Inflammatory macrophage treated with lipopolysaccharide for 1 hour (primary cell): Measurements from ENCODE around the gene IKBKE.

Experiments
- DNase-seq, 2 donors: peaks; one replicate each; pipeline ENCODE4 v3.0.0-alpha.2; 2020 to 2022

IKBKE gene

DNA sequence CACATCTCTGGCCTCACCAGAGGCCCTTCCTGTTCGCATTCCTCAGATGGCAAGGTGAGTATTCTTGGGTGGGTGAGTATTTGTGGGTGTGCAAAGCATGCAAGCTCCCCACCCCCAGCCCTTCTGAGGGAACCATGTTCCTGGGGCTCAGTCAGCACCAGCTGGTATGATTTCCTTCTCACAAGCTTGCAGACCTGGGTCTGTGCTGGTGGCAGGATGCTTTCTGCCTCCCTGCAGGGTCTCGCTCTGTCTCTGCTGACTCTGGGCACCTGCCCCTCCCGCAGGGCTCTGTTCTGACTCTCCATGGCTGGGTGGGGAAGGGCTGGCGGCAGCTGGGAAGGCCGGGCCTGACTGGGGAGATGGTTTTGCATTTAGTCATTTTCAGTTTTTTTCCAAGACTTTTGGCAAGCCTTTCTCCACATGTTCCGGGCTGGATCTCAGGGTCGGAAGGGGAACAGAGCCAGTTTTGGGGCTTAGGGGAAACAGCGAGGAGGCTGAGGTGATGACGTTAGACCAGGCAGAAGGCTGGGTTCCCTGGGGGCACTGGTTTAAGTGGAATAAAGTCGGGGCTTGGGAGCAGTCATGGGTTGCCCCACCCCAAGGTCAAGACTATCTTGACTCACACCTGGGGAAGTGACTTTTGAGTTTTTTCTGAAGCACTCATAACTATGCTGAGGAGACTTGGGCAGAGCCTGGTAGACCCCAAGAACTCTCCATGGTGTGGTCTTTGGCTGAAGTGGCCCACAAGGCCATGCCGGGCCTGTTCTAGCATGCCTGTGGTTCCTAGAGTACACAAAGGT is 43.2 kb downstream of the IKBKE start:
- no peak for DNase-seq

DNA sequence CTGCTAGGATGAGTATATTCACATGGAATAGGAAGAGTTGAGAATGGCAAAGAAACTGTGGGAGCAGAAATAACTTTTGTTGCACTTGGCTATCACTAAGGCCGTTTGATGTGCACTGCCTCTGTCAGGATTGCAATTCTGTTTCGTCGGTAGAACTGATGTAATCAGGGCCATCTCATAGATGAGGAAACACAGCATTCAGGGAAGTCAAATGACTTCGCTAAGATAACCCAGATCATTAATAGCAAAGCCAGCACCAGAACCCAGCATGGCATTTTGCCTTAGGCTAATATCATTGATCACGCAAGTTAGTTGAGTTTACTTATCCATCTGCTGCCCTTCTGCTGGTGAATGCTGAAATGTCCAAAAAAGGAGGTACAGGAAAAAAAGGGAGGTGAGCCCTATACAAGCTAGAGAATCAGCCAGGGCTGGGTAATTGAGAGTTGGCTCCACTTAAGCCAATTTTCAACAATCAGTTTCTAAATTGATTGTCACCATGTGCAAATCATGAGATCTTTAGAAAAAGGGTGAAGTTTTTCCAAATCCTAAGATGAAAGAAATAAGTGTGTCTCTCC is 44.6 kb downstream of the IKBKE start:
- DNase-seq: peak; percentile 76 to 80

DNA sequence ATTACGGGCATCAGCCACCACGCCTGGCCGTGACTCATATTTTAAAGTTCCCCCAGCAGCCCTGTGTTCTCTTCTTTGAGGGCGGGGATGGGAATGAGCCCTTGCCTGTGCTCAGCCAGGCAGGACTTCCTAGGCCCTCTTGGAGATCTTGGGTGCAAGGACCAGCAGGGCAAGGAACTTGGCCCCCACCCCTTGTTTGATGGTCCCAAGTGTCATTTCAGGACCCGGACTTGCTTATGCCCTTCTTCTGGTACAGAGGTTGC is 46.4 kb downstream of the IKBKE start:
- DNase-seq: peak; percentile 59 to 64

DNA sequence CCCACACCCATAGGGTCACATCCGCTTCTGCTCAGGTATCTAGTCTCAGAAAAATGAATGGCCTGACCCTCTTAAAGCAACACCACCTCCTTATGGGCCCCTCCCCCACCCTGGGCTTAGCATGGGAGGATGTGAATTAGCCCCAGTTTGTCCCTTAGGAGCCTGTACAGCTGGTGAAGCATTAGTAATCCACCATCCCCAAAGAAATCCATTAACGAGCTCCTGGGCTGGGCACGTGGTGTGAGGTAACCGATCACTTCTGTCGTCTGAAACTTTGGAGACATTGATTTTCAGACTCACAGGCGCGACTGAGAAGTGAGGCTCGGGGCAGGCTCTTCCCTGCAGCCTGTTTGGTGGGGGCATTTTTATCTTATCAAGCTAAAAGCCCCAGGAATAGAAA is 47.5 kb downstream of the IKBKE start:
- DNase-seq: no peak

DNA sequence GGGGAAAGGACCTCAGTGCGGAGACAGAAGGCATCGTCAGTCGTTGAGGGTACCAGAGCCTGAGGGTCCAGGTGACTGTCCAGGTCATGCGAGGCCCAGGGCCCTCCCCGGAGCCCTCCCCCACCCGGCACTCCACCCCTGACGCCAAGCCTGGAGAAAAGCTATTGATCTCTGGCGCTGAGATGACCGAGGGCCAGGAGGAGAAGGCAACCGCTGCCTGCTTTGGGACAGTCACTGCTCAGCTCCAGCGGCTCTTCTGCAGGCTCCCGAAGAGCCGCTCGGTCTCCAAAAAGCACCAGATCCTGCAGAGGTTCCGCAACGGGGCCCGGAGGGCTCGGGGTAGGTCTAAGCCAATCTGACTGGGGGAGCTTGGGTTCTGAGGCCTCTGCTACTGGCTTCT is 47.9 kb downstream of the IKBKE start:
- DNase-seq: no peak

DNA sequence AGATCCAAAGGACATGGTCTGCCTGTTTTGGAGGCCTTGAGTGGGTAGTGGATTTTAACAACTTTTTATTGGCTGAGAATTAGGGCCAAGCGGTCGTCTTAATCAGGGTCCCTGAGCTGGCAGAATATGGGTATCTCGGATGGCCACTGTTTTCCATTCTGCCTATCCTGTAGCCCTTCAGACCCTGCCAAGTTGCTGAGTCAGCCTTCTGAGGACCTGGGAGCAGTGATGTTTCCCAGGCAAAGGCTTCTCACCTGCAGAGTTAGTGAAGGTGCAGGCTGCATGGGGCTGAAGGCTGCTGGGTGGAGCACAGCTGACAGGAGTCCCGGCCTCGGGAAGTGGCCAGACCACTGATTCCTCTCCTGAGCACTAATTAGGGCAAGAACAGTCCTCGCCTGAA is 48.5 kb downstream of the IKBKE start:
- DNase-seq: no peak

DNA sequence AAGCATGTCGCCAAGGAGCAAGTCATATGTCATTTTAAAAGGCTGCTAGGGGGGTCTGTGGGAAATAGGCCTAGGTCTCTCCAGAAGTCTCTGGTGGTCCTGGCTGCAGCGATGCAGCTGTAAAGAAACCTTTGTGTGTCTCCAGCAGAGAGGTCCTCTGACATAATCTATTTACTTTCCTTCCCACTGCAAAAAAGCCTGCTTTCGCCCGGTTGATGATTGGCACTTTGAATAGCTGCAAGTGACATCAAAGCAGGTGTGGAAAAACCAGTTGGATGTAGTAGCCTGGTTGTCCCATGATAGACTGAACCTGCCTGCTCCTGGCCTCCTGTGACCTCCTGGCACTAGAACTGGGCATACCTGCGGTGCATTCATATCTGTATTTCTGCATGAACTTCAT is 50.9 kb downstream of the IKBKE start:
- DNase-seq: no peak

DNA sequence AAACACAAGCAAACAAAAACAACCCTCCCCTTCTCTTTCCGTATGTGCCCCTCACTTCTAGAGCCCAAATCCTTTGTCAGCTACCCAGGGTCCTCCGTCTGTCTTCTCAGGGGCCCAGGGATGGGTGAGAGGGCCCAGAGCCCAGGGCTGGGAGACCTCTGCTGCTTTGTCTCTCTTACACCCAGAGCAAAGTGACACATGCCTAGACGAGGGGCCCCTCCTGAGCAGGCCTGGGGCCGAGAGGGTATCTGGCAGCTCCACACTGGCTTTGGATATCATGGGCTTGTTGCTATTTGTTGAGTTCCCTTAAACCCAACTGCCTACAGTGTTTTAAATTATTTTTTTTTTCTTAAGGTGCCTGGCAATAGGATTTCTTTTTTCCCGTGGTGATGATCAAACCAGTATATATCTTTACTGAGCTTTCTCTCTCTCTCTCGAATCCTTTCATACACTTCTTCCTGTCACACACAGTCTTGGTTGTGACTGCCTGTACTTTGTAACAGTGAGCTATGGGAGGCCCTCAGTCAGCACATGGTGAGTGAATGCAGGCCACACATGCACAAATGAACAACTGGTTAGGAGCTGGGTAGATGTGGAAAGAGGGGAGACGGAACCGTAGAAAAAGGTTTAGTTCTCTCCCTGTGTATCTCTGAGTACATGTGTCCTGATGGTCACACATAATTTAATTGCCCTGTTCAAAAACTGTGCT is 51.6 kb downstream of the IKBKE start:
- DNase-seq: no peak

DNA sequence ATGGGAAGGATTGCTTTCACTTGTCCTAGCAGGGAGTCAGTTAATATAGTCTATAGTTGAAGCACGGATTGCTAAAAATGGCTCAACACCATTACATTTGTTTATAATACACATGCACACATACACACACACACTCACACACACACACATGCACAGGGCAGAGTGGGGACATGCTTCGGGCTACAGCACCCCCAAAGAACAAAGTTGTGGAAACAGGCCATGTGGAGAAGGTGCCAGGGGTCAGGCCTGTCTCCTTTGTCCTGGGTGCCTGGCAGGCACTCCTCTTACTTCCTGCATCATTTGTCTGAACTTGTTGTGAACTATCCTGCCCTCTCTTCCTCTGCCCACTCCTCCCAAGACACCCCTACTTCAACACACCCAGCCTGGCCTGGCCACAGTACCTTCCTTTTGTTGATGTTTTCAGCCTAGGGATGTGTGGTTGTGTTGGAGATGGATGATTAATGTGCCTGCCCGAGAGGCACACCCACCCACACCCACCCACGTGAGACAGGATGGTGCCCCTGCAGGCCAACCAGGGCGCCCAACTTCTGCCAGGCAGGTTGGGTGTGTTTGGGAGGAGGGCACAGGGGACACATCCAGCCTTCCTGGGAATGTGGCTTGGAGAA is 54.6 kb downstream of the IKBKE start:
- no peak for DNase-seq

DNA sequence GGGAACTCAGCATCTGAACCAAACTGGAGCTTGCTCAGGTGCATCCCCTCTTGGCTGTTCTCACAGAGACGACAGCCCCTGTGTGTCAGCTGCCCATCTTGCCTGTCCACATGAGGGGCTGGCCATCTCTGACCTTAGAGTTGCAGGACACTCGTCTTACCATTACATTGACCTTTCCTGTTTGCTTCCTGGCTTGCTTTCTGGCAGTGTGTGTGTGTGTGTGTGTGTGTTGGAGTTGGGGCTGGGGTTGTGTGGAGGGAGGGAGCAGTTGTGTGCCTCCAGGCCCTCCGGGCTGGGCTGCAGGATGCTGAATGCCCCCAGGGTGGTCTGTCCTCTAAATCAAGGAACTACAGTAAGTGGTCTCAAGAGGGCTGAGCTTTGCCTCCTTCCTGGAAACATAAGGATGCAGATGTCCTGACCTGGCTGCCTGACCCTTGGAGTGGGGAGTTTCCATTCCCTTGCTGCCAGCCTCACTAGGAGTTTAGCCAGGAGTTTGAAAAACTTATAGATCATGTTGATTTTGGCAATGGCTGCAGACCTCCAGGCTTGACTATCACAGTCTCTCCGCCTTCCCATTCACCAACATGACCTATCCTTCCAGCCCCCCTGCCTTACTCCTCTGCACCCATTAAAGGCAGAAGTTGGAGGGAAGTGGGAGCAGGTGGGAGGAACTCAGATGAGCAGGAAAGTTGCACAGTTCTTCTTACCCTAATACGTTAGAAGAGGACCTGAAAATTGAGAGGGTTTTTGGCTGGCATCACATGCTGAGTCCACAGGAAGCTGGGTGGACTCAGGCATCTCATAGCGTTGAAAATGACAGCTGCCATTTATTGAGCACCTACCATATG is 56.0 kb downstream of the IKBKE start:
- DNase-seq: no peak

DNA sequence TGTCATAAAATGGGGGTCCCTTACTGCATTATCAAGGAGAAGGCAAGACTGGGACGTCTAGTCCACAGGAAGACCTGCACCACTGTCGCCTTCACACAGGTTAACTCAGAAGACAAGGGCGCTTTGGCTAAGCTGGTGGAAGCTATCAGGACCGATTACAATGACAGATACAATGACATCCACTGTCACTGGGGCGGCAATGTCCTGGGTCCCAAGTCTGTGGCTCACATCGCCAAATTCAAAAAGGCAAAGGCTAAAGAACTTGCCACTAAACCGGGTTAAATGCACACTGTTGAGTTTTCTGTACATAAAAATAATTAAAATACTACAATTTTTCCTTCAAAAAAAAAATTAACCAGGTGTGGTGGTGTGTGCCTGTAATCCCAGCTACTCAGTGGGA is 59.1 kb downstream of the IKBKE start:
- no peak for DNase-seq

DNA sequence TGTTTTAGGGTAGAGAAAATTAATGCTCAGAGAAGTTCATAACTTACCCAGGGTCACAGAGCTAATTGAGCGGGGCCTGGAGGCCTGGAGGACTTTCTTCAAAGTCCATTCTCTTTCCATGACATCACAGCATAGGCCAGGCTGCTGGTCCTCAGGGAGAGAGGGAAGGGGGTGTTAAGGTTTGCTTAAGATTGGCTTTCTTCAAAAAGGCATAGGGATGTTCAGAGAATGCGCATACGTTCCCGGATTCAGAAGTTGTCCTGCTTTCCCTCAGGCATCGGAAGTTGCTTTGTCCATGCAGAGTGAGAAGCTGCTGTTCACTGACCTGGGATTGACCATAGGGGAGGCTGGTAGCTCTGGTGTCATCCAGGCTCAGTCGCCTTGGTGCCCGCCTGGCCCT is 62.1 kb downstream of the IKBKE start:
- no peak for DNase-seq

DNA sequence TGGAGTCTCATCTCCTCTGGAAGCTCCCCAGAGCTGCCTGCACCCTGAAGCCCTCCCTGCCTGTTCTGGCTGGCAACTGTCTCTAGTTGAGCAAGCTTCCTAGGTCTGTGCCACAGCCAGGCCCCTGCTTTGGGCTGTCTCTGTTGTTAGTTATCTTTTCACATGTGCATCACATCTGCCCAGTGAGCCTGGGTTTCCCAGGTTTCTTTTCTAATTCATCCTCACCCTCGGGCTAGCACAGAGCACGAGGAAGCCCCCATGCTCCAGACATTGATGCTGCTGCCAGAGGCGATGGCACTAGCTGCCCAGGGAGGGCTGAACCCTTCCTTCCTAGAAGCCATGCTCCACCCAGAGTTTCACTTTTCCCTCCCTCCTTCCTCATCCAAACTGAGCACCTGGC is 64.3 kb downstream of the IKBKE start:
- no peak for DNase-seq

DNA sequence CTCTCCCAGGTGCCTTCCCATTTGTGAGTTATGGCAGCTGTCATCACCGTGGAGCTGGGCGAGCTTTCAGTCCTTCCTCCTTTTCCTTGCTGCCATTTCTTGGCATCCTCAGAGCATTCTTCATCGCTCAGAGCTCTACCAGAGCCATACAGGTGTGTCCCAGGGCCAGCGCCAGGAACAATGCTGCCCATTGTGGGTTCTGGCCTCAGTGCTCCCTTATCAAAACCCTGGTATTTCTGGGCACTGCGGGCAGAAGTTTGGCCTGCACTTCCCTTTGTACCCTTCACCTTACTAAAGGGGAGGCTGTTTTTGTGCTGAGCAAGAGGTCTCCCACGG is 65.5 kb downstream of the IKBKE start:
- no peak for DNase-seq

DNA sequence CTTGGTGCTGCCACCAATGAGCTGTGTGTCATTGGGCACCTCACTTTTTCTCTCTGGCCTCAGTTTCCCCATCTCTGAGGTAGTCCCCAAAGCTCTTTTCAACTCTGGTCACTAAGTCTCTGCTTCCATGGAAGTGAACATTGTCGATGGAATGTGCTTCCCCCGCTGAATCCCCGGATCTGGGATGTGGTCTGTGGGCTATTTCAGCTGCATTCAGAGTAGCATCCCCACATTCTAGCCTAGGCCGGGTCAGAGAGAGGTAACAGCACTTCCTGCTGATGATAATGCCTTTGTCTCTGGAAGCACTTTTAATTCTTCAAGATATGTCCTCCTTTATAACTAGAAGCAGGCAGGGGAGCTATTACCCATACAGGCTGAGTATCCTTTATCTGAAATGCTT is 66.9 kb downstream of the IKBKE start:
- no peak for DNase-seq

DNA sequence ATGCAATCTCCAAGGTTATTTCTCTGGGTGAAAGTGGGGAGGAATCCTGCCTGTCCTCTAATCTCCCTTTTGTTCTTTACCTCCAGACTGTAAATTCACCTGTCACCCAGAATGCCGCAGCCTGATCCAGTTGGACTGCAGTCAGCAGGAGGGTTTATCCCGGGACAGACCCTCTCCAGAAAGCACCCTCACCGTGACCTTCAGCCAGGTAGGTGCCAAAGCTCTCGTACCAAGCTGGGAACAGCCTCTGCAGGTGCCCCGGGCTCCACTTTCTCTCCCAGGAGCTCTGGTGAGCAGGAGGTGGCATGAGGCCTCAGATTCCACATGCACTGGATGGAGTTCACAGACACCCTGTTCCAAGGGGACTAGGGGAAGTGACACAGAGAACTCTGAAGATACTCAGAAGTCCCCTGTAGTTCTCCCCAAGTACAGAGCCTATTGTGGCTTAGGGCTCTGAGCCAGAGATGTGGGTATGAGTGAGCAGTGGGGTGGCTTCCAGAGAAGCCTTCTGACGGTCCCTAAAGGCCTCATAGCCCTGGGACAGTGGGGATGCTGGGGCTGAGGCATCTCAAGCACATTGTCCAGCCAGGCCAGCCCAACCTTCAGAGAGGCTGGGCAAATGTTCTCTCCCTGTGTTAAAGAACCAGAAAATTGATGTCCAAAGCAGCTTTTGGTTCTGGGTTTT is 68.0 kb downstream of the IKBKE start:
- DNase-seq: no peak

DNA sequence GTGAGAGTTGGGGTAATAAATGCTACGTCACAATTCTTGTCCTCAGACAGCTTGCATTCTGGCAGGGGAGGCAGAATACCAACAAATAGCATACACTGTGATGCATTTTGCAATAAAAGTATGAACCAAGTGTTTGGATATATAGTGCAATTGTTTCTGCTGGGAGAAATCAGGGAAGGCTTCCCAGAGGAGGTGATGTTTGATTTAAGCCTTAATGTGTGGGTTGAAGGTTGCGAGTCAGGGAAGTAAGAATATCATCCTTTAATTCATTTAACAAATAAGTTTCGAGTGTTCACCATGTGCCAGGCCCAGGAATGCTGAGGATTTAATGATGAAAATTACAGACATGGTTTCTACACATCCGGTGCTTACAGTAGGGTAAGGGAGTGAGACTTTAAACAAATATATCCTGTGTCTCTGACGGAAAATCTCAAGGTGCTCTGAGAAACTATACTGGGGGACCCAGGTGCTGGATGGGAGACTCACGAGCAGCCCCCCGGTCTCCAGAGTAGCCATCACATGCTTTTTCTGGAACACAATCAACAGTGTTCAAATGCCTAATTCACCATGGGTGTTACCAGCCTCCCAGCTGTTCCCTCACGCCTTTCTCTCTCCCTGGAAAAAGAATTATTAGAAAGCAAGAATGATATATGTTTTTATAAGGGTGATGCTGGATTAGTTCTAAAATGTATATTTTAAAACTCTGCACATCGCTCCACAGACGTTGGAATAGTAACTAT is 68.8 kb downstream of the IKBKE start:
- DNase-seq: no peak

DNA sequence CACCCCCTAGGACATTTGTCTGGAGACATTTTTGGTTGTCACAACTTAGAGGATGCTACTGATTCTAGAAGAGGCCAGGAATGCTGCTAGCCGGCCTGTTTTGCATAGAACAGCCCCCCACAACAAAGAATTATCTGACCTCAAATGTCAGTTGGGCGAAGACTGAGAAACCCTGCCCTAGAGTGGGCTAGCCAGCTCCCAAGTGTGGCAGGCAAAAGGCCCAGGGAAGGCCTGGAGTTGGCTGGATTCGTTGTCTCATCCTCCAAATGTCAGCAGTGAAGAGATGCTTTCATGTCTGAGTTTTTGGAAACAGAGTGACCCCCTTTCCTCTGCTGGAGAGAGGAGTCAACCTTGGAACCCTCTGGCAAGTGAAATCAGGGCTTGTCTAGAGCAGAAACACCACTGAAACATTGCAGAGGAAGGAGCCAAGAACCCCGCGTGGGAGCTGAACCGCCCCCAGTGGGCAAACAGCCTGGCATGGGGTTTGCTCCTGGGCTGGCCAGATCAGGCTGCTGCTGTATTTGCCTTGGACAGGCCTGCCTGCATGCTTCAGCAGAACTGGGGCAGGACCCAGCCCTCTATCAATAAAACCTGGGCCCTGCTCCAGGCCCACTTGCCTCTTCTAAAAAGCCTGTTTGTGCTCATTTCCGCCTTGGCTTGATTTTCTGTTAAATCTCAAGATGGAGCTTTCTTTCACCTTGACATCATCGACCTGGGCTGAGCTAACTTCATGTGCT is 69.9 kb downstream of the IKBKE start:
- no peak for DNase-seq

DNA sequence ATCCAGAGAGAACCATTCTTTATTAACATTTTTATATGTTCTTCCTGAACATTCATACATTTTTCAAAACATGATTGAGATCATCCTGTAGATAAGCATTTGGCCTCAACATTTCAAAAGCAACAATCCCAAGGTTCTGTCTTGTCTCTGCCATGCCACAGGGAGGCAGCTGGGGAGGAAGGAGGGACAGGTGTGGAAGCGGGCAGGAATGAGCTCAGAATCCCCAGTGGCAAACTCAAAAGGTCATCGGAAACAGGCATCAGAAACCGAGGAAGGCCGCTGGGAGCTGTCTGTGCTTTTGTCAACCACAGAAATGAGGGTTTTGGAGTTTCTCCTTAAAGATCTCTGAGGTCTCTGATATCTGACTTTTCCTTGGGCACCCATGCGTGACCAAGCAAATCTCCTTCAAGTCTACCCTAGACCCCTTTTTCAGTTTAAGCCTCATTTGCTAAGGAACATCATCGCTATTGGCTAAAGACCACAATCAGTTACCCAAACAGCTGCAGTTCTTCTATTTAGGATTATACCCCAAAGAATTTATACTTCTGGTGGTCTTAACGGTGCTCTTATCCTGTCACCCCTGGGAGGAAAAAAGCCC is 71.1 kb downstream of the IKBKE start:
- DNase-seq: no peak

DNA sequence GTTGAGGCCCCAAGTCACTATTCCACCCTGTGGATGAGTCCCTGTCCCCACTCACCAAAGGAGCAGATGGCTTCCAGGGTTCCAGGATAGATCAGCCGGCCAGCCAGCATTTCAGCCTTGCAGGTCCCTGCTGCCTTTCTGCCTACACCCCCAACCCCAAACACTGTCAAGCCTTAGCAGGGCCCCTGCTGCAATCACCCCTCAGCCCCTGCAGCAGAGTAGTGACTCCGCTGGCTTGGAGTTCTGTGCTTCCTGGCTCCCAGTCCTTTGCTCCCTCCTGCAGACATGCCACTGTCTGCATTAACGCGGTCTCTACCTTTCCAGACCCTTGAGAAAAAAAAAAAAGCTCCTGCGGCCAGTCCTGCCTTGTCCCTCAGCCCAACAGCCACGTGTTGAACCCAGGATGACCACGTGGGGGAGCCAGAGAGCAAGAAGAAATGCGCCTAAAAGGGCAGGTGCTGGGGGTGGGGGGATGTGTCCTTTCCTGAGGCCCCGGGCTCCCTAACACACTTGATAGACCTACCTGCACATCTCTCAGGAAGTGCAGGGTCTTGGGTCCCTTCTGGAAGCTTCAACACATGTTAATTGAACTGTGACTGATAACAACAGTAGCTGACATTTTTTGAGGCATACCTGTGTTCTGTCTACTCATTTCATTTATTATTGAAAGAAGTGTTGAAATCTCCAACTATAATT is 74.4 kb downstream of the IKBKE start:
- peak in 1 of 2 donors; percentile 84 for DNase-seq
